GM19438 (cell line): ENCODE data around the gene CDK15.
"Not testable (repeated sequence)": the region's sequence is repeated elsewhere in the genome, so short reads cannot be mapped to it uniquely, and the experiment has no call there.

Source experiments
- ATAC-seq: cut with Tn5 transposase; IDR thresholded peaks from one replicate; pipeline ENCODE4 v1.9.1; 2021; ENCODE audit warnings: low read depth; ENCODE audit not compliant: unreplicated experiment

CDK15 gene

DNA sequence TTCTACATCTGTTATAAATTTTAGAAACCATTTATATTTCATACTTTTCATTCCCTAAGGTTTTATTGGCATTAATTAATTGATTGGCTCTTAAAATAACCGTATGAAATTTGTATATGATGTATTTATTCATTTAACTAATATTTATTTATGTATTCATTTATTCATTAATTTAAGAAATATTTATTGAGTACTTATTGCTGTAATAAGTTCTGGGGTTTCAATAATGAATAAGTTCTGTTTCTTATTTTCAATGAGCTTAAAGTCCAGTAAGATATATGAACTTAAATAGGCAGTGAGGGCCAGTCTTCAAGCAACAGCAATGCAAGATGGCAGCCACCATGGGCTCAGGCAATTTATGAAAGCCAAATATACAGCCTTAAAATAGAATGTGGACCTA is 17.9 kb downstream of the CDK15 start:
- ATAC-seq: no peak

- no peak for ATAC-seq
Measured at GRCh38 chr2:201827621-201828020, 21.3 kb downstream of the CDK15 start.

GRCh38 chr2:201828220-201828619 is 21.9 kb downstream of the CDK15 start:
- ATAC-seq: no peak

- no peak for ATAC-seq
Measured at GRCh38 chr2:201830666-201831065, 24.3 kb downstream of the CDK15 start.

DNA sequence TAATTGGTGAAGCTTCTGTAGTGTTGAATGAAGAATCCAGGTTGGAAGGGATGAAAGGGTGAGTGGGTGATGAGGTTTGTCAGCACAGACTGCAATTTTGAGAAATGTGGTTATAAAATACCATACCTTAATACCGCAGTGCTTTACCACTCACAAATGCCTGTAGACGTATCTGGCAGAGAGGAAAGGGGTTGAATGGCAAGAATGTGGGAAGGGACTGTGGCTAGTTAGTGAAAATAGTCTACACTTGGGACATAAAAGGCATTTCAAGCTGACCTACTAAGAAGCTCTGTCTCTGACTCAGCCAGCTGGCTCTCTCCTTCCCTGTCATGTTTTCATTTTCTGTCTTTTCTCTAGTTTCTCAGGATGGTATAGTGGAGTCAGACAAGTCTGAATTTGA is 25.1 kb downstream of the CDK15 start:
- no peak for ATAC-seq

DNA sequence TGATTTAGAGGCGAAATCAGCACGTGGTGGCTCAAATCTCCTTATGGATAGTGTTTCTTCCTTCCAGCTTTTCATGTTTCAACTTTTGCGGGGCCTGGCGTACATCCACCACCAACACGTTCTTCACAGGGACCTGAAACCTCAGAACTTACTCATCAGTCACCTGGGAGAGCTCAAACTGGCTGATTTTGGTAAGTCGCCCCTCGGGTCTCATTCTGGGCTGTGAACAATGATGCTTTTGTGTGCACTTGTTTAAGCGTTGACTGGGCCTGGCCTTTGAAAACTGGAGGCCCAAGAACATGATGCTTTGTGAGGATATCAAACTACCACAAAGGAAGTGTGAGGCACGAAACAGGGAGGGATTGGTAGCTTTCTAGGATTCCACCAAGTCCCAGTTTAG is 27.4 kb downstream of the CDK15 start:
- ATAC-seq: no peak

DNA sequence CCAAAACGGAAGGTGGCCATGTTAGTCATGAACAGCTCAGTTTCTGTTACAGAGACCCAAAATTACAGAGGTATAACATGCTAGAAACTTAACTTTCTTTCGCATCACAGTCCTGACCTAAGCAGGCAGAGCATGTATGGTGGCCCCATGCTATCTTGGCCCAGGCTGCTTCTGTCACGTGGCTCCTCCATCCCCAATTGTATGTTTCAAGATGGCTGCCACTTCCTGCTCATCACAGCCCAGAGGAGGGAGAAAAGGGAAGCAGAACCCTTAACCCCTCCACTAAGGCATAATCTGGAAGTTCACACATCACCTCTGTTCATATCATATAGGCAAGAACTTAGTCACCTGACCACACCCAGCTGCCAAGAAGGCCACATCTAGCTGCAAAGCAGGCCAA is 28.7 kb downstream of the CDK15 start:
- no peak for ATAC-seq

DNA sequence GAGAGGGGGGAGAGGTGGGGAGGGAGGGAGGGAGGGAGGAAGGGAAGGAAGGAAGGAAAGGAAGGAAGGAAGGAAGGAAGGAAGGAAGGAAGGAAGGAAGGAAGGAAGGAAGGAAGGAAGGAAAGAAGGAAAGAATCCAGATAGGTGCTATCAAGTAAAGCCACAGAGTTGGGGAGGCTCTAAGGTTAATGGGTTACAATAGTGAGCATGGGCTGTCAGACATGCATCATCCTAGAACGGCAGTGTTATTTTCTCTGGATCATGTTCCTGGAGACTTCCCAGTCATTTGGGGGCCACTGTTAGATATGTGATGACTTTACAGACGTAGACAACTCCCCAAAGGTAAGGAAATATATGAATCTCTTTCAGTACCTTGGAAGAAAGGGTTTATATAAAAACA is 31.1 kb downstream of the CDK15 start:
- no peak for ATAC-seq

GRCh38 chr2:201837824-201838431 is 31.6 kb downstream of the CDK15 start:
- no peak for ATAC-seq

DNA sequence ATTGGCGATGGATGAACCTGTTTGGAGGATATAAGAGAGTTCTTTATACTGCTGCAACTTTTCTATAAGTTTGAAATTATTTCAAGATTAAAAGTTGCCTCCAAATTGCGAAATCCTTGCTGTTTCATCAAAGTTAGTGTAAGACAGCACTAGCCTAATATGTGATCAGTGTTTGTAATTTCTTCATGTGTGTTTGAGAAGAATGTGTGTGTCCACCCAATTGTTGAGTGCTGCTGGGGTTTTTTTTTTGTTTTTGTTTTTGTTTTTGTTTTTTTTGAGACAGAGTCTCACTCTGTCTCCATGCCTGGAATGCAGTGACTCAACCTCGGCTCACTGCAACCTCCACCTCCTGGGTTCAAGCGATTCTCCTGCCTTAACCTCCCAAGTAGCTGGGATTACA is 33.4 kb downstream of the CDK15 start:
- ATAC-seq: no peak

DNA sequence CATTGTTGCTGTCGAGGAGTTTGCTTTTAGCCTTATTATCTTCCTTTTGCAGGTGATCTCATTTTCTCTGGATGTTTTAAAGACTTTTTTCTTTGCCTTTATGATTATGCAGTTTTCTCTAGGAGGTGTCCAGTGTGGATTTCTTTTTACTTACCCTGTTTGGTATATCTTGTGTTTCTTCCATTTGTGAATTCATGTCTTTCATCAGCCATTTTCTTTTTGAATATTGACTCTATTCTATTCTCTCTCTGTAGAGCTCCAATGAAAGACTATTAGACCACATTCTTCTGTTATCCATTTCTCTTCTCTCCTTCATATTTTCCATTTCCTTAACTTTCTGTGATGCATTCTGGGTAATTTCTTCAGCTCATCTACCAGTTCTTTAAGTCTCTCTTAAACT is 34.4 kb downstream of the CDK15 start:
- no peak for ATAC-seq

- no peak for ATAC-seq
Measured at GRCh38 chr2:201842131-201842860, 36.0 kb downstream of the CDK15 start.

DNA sequence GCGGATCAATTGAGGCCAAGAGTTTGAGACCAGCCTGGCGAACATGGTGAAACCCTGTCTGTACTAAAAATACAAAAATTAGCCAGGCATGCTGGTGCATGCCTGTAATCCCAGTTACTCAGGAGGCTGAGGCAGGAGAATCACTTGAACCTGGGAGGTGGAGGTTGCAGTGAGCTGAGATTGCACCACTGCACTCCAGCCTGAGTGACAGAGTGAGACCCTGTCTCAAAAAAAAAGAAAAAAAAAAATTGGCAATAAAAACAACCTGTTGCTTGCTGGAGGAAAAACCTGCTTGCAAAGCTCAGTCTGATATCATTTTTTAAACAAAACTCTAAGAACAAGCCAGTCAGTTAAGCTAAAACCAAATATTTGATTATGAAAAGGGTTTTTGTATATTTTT is 38.6 kb downstream of the CDK15 start:
- ATAC-seq: not testable (repeated sequence)

DNA sequence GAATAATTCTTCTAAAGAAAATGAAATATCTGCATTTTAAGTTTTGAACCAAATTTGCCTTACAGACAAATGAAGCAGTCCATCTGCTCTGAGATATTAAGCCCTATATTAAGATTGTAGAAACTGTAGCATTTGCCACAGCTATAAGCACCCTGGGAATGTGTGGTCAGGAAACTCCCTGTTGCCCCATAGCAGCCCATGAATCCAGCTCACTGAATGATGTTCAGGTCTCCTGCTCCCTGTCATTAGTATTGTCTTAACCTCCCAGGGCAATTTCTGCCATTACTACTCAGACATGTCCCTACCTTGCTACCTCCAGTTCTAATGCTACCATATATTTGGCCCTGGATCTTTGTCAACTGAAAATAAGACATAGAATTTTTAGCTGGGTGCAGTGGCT is 41.1 kb downstream of the CDK15 start:
- ATAC-seq: no peak

DNA sequence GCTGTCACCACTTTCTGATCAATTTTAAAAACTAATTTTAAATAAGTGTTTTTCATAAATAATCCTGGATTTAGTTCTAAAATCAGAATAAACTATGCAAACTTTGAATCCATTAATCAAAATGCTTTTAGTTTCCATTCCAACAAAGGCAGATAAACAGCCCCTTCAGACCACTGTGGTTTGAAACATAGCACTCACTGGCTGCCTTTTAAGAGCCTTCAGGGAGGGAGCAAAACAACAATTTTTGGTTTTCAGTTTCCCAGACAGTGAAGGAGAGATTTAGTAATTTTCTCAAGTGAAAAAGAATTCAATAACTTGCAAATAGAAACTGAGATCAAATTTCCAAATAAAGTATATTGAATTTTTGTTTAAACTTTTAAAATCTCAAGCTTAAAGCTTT is 46.1 kb downstream of the CDK15 start:
- no peak for ATAC-seq

GRCh38 chr2:201852878-201853415 is 46.6 kb downstream of the CDK15 start:
- ATAC-seq: no peak

- no peak for ATAC-seq
Measured at GRCh38 chr2:201854221-201854801, 48.0 kb downstream of the CDK15 start.

DNA sequence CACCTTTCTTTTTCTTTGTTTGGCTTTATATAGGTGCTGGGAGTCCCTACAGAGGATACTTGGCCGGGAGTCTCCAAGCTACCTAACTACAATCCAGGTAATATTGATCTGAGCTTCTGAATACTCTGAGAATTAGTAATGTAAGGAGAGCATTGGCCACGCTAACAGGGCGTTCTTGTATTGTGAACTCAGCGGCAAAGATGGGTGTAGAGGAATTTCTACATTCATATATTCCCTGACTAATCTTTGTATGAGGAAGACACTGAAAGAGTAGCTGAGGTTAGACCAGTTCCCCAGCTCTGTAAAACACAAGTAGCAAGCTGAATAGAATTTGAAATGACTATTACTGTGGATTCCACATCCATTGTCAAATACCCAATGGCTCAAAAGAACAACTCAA is 48.5 kb downstream of the CDK15 start:
- no peak for ATAC-seq

DNA sequence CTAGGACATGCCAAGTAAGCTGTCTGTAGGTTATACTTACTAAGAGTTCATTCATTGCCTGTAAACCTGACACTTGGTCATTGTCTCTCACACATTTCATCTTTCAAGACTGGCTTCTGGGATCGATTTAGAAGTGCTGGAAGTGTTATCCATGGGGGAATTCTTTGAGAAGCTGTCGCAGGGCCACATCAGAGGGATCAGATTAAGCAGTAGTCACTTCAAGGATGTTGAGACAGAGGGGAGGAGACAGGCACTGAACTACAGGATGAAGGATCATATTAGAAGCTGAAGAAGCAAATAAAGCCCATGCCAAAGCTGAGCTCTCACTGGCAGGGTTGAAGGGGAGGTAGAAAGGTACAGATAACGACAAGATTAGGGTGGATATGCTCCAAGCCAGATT is 49.0 kb downstream of the CDK15 start:
- no peak for ATAC-seq

- no peak for ATAC-seq
Measured at GRCh38 chr2:201857326-201857725, 51.0 kb downstream of the CDK15 start.

GRCh38 chr2:201858281-201859184 is 52.2 kb downstream of the CDK15 start:
- no peak for ATAC-seq
